CD8-positive, alpha-beta memory T cell (primary cell): Measurements from ENCODE around the gene CELF1. TPM values are rescaled to one million over a fixed set of nuclear protein-coding genes. Genes with fewer than 3 reads are reported as not detected.
A peak's percentile ranks its signal among the peaks of the same experiment; 100 is the strongest.

ENCODE experiments used
- CTCF ChIA-PET: fragments of 350-600 bp; sonication (Branson Sonifier 250); formaldehyde crosslinking; loops from one replicate; lab custom pipeline; 2021; ENCODE audit warnings: antibody characterized with exemption; lab: Charles Lee
- POLR2A ChIA-PET: fragments of 350-600 bp; sonication (Branson Sonifier 250); formaldehyde crosslinking; loops from one replicate; lab custom pipeline; 2021; ENCODE audit warnings: antibody characterized with exemption; lab: Charles Lee
- DNase-seq, 5 donors: peaks; one replicate each; pipeline versions ENCODE4 v3.0.0 to v3.0.0-alpha.2; 2020 to 2022; ENCODE audit warnings: mixed read lengths in 1 of 5
- H3K27ac ChIP-seq: one replicate; pipeline ENCODE4 v1.7.0; 2013; ENCODE audit warnings: low read depth, mild to moderate bottlenecking, low read length, moderate library complexity
- H3K27me3 ChIP-seq: 2 replicates; pipeline ENCODE4 v1.7.0; 2013; ENCODE audit warnings: low read length, mild to moderate bottlenecking; ENCODE audit not compliant: insufficient read depth, poor library complexity, severe bottlenecking
- H3K36me3 ChIP-seq: 2 replicates; pipeline ENCODE4 v1.7.0; 2013; ENCODE audit warnings: mild to moderate bottlenecking, low read length, moderate library complexity; ENCODE audit not compliant: insufficient read depth
- H3K4me1 ChIP-seq: 2 replicates; pipeline ENCODE4 v1.7.0; 2013; ENCODE audit warnings: mild to moderate bottlenecking, low read length, moderate library complexity; ENCODE audit not compliant: insufficient read depth
- H3K4me3 ChIP-seq: 2 replicates; pipeline ENCODE4 v1.7.0; 2013; ENCODE audit warnings: mild to moderate bottlenecking, low read length
- H3K9me3 ChIP-seq: 2 replicates; pipeline ENCODE4 v1.7.0; 2013; ENCODE audit warnings: mild to moderate bottlenecking, low read length
- H3K27ac Mint-ChIP-seq, 8 donors: one replicate each; pipeline ENCODE4 v1.8.0; 2020 to 2021; ENCODE audit warnings: mixed read lengths in 8 of 8, mild to moderate bottlenecking in 6 of 8, inconsistent platforms in 3 of 8, moderate library complexity in 3 of 8
- H3K27me3 Mint-ChIP-seq, 2 donors: one replicate each; pipeline ENCODE4 v1.8.0; 2020 to 2021; ENCODE audit warnings: mixed read lengths in 2 of 2, mild to moderate bottlenecking in 1 of 2, moderate library complexity in 1 of 2
- H3K36me3 Mint-ChIP-seq, 3 donors: one replicate each; pipeline ENCODE4 v1.8.0; 2020 to 2021; ENCODE audit warnings: mixed read lengths in 3 of 3, inconsistent platforms in 1 of 3, mild to moderate bottlenecking in 1 of 3
- H3K4me1 Mint-ChIP-seq, 3 donors: one replicate each; pipeline ENCODE4 v1.8.0; 2020 to 2021; ENCODE audit warnings: mixed read lengths in 3 of 3, inconsistent platforms in 1 of 3, mild to moderate bottlenecking in 1 of 3
- H3K4me3 Mint-ChIP-seq, 7 donors: one replicate each; pipeline ENCODE4 v1.8.0; 2020 to 2021; ENCODE audit warnings: mixed read lengths in 7 of 7, mild to moderate bottlenecking in 6 of 7, moderate library complexity in 4 of 7, inconsistent platforms in 2 of 7
- H3K9me3 Mint-ChIP-seq, 5 donors: one replicate each; pipeline ENCODE4 v1.8.0; 2020 to 2022; ENCODE audit warnings: mixed read lengths in 5 of 5, mild to moderate bottlenecking in 3 of 5, moderate library complexity in 2 of 5, inconsistent platforms in 1 of 5
- polyA plus RNA-seq: library from polyadenylated mRNA; unstranded; fragments of 300-500 nt; fragmentation: Illumina TruSeq; gene quantifications from one replicate; pipeline ENCODE4 v1.2.3, GENCODE V29; 2021
- total RNA-seq, 2 experiments: library from RNA; stranded (reverse); gene quantifications; one replicate each; pipeline ENCODE4 v1.2.3, GENCODE V29; 2021

The CELF1 gene
- total and polyA plus RNA-seq, 3 experiments from 2014 or later = 80.8 to 168 (median 160) TPM

DNA sequence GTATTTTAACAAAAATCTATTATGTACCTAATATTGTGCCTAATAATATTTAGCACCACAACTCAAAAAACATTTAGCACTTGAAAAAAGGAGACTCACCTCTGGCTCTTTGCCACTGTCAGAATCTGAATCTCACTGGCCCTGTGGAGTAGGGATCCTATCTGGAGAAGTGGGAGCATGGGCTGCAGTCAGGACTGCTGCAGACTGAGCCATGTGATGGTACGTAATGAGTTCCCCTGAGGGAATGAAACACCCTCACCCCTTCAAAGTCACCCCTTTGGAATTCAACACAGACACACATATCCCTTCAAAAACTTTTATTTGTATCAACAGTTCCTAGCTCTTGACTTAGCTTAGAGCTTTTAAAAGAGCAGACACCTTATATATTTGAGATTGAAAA, 19.0 kb upstream of the CELF1 start:
- peaks cover 5% of the 10 kb centered on the region for H3K4me1 ChIP-seq
- H3K9me3 ChIP-seq = no peaks in the 10 kb centered on the region
- H3K27ac Mint-ChIP-seq = peak overlapping the region in 2 of 8 donors; percentile 19 to 36
- CTCF ChIA-PET = interaction anchor here (1.1 kb wide), 1 partner anchor 7 kb away, joined by 3 read pairs; no protein-coding TSS in a partner anchor
- no peak overlapping the region for H3K27ac ChIP-seq
- H3K27me3 ChIP-seq = no peaks in the 10 kb centered on the region
- no peaks in the 10 kb centered on the region for H3K27me3 Mint-ChIP-seq
- H3K36me3 Mint-ChIP-seq = peaks cover 0 to 64% (median 4%) of the 10 kb centered on the region in 3 donors
- H3K4me3 Mint-ChIP-seq = no peak overlapping the region
- H3K4me3 ChIP-seq = no peak overlapping the region
- H3K36me3 ChIP-seq = peaks cover 30% of the 10 kb centered on the region
- POLR2A ChIA-PET = no interaction called here
- no peaks in the 10 kb centered on the region for H3K9me3 Mint-ChIP-seq
- no peak for DNase-seq
- H3K4me1 Mint-ChIP-seq = peaks cover 7 to 32% (median 14%) of the 10 kb centered on the region in 3 donors

GRCh38 chr11:47571357-47571729, 18.4 kb upstream of the CELF1 start:
- H3K4me3 Mint-ChIP-seq = no peak overlapping the region
- no peak overlapping the region for H3K27ac ChIP-seq
- H3K4me1 ChIP-seq = peaks cover 8% of the 10 kb centered on the region
- H3K4me1 Mint-ChIP-seq = peaks cover 12 to 32% (median 18%) of the 10 kb centered on the region in 3 donors
- no peak for DNase-seq
- ChIA-PET POLR2A (no interaction called here), CTCF (no interaction called here)
- no peak overlapping the region for H3K4me3 ChIP-seq
- H3K36me3 ChIP-seq = peaks cover 30% of the 10 kb centered on the region
- peaks cover 0 to 61% (median 4%) of the 10 kb centered on the region in 3 donors for H3K36me3 Mint-ChIP-seq
- H3K27me3 ChIP-seq = no peaks in the 10 kb centered on the region
- H3K27me3 Mint-ChIP-seq = no peaks in the 10 kb centered on the region
- no peaks in the 10 kb centered on the region for H3K9me3 ChIP-seq
- no peaks in the 10 kb centered on the region for H3K9me3 Mint-ChIP-seq
- H3K27ac Mint-ChIP-seq = peak overlapping the region in 2 of 8 donors; percentile 84 to 89

DNA sequence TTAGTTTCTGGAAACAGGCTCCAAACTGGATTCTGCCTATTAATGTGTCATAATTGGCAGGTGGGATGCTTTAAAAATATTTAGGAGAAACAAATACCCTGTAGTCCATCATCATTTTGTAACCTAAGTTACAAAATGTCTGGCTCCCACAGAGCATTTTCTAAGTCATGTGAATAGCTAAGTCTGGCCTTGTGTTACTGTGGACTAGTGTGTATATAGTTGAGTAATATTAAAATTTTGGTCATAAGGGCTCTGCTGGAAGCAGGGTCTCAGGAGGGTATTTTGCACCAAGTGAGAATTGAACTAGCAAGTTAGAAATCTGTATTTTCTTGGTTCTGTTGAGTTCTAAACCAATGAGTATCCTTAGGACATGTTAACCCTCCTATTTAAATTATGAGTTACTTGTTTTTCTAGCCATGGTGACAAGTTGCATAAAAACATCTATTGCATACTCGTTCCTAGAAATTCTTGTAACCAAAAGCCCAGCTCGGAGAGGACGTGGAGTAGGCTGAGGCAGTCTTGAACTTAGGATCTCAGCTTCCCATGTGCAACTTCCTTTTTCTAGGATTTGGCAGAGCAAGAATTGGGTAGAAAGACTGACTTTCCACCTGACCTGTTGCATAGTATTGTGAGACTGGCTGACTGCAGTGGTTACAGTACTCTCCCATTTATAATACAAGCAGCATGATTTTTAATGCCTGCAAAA, 17.9 kb upstream of the CELF1 start:
- no peaks in the 10 kb centered on the region for H3K27me3 Mint-ChIP-seq
- POLR2A ChIA-PET = no interaction called here
- DNase-seq = no peak

GRCh38 chr11:47569646-47570045, 16.7 kb upstream of the CELF1 start:
- Histone ChIP-seq H3K9me3 (no peaks in the 10 kb centered on the region), H3K4me3 (no peak overlapping the region), H3K4me1 (peaks cover 6% of the 10 kb centered on the region), H3K27me3 (no peaks in the 10 kb centered on the region), H3K27ac (no peak overlapping the region), H3K36me3 (peaks cover 26% of the 10 kb centered on the region)
- peak overlapping the region in 2 of 8 donors; percentile 6 to 32 for H3K27ac Mint-ChIP-seq
- no peak for DNase-seq
- H3K9me3 Mint-ChIP-seq = no peaks in the 10 kb centered on the region
- peaks cover 18 to 39% (median 30%) of the 10 kb centered on the region in 3 donors for H3K4me1 Mint-ChIP-seq
- ChIA-PET POLR2A (interaction anchor here (0.7 kb wide), 1 partner anchor 90 kb away, joined by 8 read pairs; no protein-coding TSS in a partner anchor), CTCF (interaction anchor here (1.4 kb wide), 2 partner anchors 10 to 14 kb away, joined by 4 read pairs; partner anchors contain the start of genes KBTBD4 and NDUFS3)
- no peak overlapping the region for H3K4me3 Mint-ChIP-seq
- peaks cover 0 to 52% (median 4%) of the 10 kb centered on the region in 3 donors for H3K36me3 Mint-ChIP-seq
- H3K27me3 Mint-ChIP-seq = no peaks in the 10 kb centered on the region

More for the DNA sequence above, 17.9 kb upstream of the CELF1 start:
- Mint-ChIP-seq H3K36me3 (peaks cover 0 to 59% (median 4%) of the 10 kb centered on the region in 3 donors), H3K9me3 (no peaks in the 10 kb centered on the region), H3K4me3 (no peak overlapping the region), H3K27ac (peak overlapping the region in 4 of 8 donors; percentile 6 to 84 (median 52)), H3K4me1 (peaks cover 15 to 35% (median 23%) of the 10 kb centered on the region in 3 donors)
- Histone ChIP-seq H3K4me1 (peaks cover 8% of the 10 kb centered on the region), H3K9me3 (no peaks in the 10 kb centered on the region), H3K36me3 (peaks cover 30% of the 10 kb centered on the region), H3K4me3 (no peak overlapping the region), H3K27me3 (no peaks in the 10 kb centered on the region), H3K27ac (no peak overlapping the region)
- CTCF ChIA-PET = interaction anchor here (1.4 kb wide), 1 partner anchor 9 kb away, joined by 4 read pairs; the partner anchor contains the start of genes KBTBD4 and NDUFS3

DNA sequence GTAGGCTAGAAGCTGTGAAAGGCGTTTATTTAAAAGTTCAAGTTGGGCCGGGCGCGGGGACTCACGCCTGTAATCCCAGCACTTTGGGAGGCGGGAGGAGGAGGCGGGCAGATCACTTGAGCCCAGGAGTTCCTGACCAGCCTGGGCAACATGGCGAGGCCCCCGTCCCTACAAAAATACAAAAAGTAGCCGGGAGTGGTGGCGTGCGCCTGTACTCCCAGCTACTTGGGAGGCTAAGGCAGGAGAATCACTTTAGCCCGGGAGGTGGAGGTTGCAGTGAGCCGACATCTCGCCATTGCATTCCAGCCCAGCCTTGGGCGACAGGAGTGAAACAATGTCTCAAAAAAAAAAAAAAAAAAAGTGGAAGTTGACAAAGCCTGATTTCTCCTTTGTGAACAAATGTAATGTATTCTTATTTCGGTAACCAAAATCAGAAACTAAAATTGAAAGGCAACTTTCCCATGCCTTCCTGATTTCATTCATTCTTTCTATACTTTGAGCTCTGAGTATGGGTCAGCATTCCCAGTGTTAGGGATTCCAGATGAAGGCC, 13.3 kb upstream of the CELF1 start:
- Histone ChIP-seq H3K27me3 (no peaks in the 10 kb centered on the region), H3K4me1 (peaks cover 6% of the 10 kb centered on the region), H3K36me3 (peaks cover 9% of the 10 kb centered on the region), H3K9me3 (no peaks in the 10 kb centered on the region), H3K4me3 (peak overlapping the region; percentile 80), H3K27ac (peak overlapping the region; percentile 72)
- H3K4me1 Mint-ChIP-seq = peaks cover 15 to 33% (median 25%) of the 10 kb centered on the region in 3 donors
- DNase-seq = no peak
- H3K36me3 Mint-ChIP-seq = peaks cover 0 to 19% (median 2%) of the 10 kb centered on the region in 3 donors
- H3K27me3 Mint-ChIP-seq = no peaks in the 10 kb centered on the region
- peak overlapping the region; percentile 81 to 89 (median 82) for H3K4me3 Mint-ChIP-seq
- H3K27ac Mint-ChIP-seq = peak overlapping the region; percentile 69 to 88 (median 80)
- ChIA-PET CTCF (interaction anchor here (1.4 to 3.3 kb wide), 3 partner anchors 11 to 15 kb away, joined by 3 to 18 read pairs (median 9); partner anchors contain the start of gene CELF1), POLR2A (interaction anchor here (0.7 to 2.1 kb wide), 5 partner anchors 10 to 56 kb away, joined by 3 to 19 read pairs (median 4); partner anchors contain the start of genes KBTBD4 and NDUFS3)
- no peaks in the 10 kb centered on the region for H3K9me3 Mint-ChIP-seq

DNA sequence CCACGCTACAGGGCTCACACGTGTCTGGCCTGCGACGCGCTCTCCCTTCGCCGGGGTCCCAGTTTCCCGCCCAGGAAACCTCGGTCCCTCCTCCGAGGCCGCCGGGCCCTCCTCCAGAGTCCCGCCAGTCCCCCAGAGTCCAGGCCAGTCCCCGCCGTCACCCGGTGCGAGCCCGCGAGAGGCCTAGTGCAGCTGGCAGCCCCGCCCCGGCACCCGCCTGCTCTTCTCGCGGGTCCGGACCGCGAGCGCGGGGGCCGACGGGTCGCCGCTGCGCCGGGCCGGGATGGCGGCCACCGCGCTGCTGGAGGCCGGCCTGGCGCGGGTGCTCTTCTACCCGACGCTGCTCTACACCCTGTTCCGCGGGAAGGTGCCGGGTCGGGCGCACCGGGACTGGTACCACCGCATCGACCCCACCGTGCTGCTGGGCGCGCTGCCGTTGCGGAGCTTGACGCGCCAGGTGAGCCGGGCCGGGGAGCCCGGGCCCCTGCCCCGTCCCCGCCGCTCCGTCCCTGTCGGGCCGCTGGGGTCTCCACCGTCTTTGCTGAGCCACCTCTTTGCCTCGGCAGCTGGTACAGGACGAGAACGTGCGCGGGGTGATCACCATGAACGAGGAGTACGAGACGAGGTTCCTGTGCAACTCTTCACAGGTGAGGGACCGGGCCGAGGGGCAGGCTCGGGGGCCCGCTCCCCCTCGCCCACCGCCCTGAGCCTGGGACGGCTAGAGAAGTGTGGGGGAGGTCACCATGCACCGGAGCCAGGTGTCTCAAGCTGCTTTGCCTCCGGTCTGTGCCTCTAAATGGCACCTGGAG, 12.6 kb upstream of the CELF1 start, which contains the start of gene PTPMT1:
PTPMT1 (plus strand) TSS at position 260 of the 809 bp plus-strand sequence; CDS start at position 284, 24 bp downstream.
- Histone ChIP-seq H3K4me1 (peaks cover 6% of the 10 kb centered on the region), H3K4me3 (peak within 1 kb of the TSS; percentile 80), H3K36me3 (peaks cover 2% of the 10 kb centered on the region), H3K27me3 (no peaks in the 10 kb centered on the region), H3K27ac (peak within 1 kb of the TSS; percentile 72), H3K9me3 (no peaks in the 10 kb centered on the region)
- peaks cover 0 to 12% (median 2%) of the 10 kb centered on the region in 3 donors for H3K36me3 Mint-ChIP-seq
- no peaks in the 10 kb centered on the region for H3K9me3 Mint-ChIP-seq
- peak within 1 kb of the TSS; percentile 81 to 91 (median 82) for H3K4me3 Mint-ChIP-seq
- ChIA-PET CTCF (interaction anchor here (1.1 to 3.3 kb wide), 3 partner anchors 10 to 14 kb away, joined by 4 to 18 read pairs (median 9); partner anchors contain the start of gene CELF1), POLR2A (interaction anchor here (0.5 to 2.1 kb wide), 7 partner anchors 11 to 626 kb away, joined by 3 to 19 read pairs (median 4); partner anchors contain the start of genes CELF1, KBTBD4 and NDUFS3)
- peak within 1 kb of the TSS; percentile 72 to 93 (median 86) for H3K27ac Mint-ChIP-seq
- DNase-seq = peak; percentile 47 to 75 (median 57)
- peaks cover 14 to 32% (median 22%) of the 10 kb centered on the region in 3 donors for H3K4me1 Mint-ChIP-seq
- no peaks in the 10 kb centered on the region for H3K27me3 Mint-ChIP-seq

DNA sequence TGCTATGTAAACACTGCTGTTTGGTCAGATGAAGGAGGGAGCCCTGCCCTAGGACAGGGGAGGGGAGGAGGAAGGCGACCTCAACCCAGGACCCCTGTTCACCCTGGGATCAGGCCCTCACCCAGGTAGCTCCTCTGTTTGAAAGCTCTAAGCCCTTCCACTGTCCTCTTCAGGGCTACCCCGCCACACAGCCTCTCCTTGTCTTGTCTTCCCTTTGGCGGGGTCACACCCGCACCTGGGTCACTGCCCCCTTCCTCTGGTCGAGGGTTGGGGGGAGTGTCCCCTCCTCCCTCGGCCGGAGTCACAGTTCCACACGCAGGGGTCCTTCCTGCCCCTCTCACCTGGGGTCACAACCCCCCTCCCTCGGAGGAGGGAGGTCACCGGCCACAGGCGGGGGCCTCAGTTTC, 12.0 kb upstream of the CELF1 start:
- H3K4me1 Mint-ChIP-seq = peaks cover 14 to 32% (median 22%) of the 10 kb centered on the region in 3 donors
- Histone ChIP-seq H3K9me3 (no peaks in the 10 kb centered on the region), H3K27me3 (no peaks in the 10 kb centered on the region), H3K27ac (peak overlapping the region; percentile 72), H3K4me1 (peaks cover 6% of the 10 kb centered on the region), H3K36me3 (no peaks in the 10 kb centered on the region), H3K4me3 (peak overlapping the region; percentile 80)
- H3K9me3 Mint-ChIP-seq = no peaks in the 10 kb centered on the region
- peak overlapping the region; percentile 56 to 93 (median 86) for H3K27ac Mint-ChIP-seq
- H3K27me3 Mint-ChIP-seq = no peaks in the 10 kb centered on the region
- DNase-seq = no peak
- POLR2A ChIA-PET = interaction anchor here (0.5 to 2.1 kb wide), 5 partner anchors 11 to 627 kb away, joined by 3 to 19 read pairs (median 10); partner anchors contain the start of genes CELF1, KBTBD4 and NDUFS3
- peaks cover 0 to 7% (median 2%) of the 10 kb centered on the region in 3 donors for H3K36me3 Mint-ChIP-seq
- CTCF ChIA-PET = interaction anchor here (1.1 to 3.3 kb wide), 5 partner anchors 8 to 14 kb away, joined by 3 to 18 read pairs (median 4); partner anchors contain the start of genes CELF1, KBTBD4 and NDUFS3
- H3K4me3 Mint-ChIP-seq = peak overlapping the region; percentile 80 to 91 (median 82)
